Measurements from ENCODE around the gene PPP2R3B.
"Not testable (repeated sequence)": the region's sequence is repeated elsewhere in the genome, so short reads cannot be mapped to it uniquely, and the experiment has no call there.

Gene PPP2R3B, protein sequence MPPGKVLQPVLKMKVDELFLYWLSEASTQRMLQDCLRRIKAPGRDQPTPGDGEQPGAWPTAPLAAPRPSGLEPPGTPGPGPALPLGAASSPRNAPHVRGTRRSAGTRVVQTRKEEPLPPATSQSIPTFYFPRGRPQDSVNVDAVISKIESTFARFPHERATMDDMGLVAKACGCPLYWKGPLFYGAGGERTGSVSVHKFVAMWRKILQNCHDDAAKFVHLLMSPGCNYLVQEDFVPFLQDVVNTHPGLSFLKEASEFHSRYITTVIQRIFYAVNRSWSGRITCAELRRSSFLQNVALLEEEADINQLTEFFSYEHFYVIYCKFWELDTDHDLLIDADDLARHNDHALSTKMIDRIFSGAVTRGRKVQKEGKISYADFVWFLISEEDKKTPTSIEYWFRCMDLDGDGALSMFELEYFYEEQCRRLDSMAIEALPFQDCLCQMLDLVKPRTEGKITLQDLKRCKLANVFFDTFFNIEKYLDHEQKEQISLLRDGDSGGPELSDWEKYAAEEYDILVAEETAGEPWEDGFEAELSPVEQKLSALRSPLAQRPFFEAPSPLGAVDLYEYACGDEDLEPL

GRCh38 chrX:386768-387575, at the start of gene PPP2R3B:
Gene PPP2R3B (minus strand): TSS chrX:386907. CDS start chrX:386691, 216 bp downstream.
- CTCF ChIA-PET: no interaction called here
- peak; percentile 100 for DNase-seq (ENCODE audit: extremely low spot score)
- TF ChIP-seq CTCF (IDR thresholded peaks at IDR 0.05; ENCODE audit: control extremely low read depth, extremely low read depth, low read depth, missing control alignments): no peak

DNA sequence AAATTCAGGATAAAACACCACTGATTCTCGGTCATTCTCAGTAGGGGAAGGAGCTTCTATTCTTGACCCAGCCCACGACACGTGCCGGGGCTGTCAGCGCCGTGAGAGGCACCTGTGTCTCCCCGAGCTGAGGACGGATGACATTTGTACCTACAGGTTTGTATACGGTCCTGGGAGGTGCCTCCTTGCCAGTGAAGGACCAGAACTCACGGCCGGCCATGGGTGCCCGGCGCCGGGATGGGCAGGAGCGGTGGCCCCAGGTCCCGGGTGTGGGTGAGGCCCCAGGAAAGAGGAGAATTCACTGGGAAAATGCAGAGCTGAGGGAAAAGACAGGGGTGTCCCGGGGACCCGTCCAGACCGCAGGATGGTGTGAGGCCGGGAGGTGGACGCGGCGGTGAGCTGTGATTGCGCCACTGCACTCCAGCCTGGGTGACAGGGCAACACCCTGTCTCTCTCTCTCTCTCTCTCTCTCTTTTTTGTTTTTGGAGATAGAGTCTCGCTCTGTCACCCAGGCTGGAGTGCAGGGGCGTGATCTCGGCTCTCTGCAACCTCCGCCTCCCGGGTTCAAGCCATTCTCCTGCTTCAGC, 48.9 kb upstream of the PPP2R3B start:
- CTCF ChIA-PET: no interaction called here
- POLR2A ChIA-PET: no interaction called here
- no peak for TF ChIP-seq CTCF (IDR thresholded peaks at IDR 0.05; ENCODE audit: control extremely low read depth, extremely low read depth, low read depth, missing control alignments)
- DNase-seq (ENCODE audit: extremely low spot score): no peak

More at GRCh38 chrX:386768-387575, at the start of gene PPP2R3B:
- POLR2A ChIA-PET: no interaction called here

DNA sequence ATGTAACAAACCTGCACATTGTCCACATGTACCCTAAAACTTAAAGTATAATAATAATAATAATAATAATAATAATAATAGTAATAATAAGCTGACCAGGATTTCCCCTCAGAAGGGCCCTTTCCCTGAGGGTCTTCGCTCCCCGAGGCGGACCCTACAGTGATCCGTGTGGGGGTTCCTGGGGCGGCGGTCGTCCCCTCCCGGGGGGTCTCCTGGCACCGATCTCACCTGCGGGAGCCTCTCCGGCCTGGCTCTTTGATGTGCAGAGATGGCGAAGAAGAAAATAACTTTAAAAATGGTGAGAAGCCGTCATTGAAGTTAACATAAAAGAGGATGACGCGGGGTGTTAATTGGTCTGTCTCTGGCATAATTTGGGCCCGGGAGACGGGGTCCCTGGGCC, 48.2 kb upstream of the PPP2R3B start:
- no peak for DNase-seq (ENCODE audit: extremely low spot score)
- no peak for TF ChIP-seq CTCF (IDR thresholded peaks at IDR 0.05; ENCODE audit: control extremely low read depth, extremely low read depth, low read depth, missing control alignments)
- CTCF ChIA-PET: no interaction called here
- POLR2A ChIA-PET: no interaction called here

GRCh38 chrX:433771-434170, 47.1 kb upstream of the PPP2R3B start:
- CTCF ChIA-PET: no interaction called here
- no peak for DNase-seq (ENCODE audit: extremely low spot score)
- POLR2A ChIA-PET: no interaction called here
- no peak for TF ChIP-seq CTCF (IDR thresholded peaks at IDR 0.05; ENCODE audit: control extremely low read depth, extremely low read depth, low read depth, missing control alignments)

DNA sequence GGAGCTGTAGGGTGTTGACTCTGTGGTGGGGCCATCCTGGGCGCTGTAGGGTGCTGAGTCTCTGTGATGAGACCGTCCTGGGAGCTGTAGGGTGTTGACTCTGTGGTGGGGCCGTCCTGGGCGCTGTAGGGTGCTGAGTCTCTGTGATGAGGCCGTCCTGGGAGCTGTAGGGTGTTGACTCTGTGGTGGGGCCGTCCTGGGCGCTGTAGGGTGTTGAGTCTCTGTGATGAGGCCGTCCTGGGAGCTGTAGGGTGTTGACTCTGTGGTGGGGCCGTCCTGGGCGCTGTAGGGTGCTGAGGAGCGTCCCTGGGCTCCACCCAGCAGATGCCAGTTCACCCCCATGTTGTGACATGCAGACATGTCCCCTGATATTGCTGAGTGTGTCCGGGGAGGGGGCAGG, 46.0 kb upstream of the PPP2R3B start:
- DNase-seq (ENCODE audit: extremely low spot score); POLR2A ChIA-PET; CTCF ChIA-PET: not testable (repeated sequence)

DNA sequence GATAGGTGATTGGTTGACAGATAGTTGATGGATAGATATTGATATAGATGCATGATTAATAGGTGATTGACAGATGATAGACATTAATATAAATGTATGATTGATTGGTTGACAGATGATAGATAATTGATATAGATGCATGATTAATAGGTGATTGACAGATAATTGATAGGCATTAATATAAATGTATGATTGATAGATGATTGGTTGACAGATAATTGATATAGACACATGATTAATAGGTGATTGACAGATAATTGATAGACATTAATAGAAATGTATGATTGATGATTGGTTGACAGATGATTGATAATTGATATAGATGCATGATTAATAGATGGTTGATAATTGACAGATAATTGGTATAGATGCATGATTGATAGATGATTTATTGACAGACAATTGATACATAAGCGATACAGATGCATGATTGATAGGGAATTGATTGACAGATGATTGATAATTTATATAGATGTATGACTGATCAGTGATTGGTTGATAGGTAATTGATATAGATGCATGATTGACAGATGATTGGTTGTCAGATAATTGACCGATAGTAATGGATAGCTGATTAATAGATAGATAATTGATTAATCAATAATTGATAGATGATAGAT, 44.9 kb upstream of the PPP2R3B start:
- POLR2A ChIA-PET: no interaction called here
- TF ChIP-seq CTCF (IDR thresholded peaks at IDR 0.05; ENCODE audit: control extremely low read depth, extremely low read depth, low read depth, missing control alignments): no peak
- CTCF ChIA-PET: no interaction called here
- DNase-seq (ENCODE audit: extremely low spot score): no peak

Measured in GM10248 (cell line).